IPS-20b (cell line): ENCODE data around the gene PDZD4.
A peak's percentile ranks its signal among the peaks of the same experiment; 100 is the strongest.

ENCODE experiments used
- H3K27ac ChIP-seq: one replicate; pipeline ENCODE4 v1.5.1; 2013; ENCODE audit warnings: low read length
- H3K27me3 ChIP-seq: 2 replicates; pipeline ENCODE4 v1.6.1; 2013; ENCODE audit warnings: mild to moderate bottlenecking, low read length, inconsistent platforms; ENCODE audit not compliant: insufficient read depth
- H3K36me3 ChIP-seq: 2 replicates; pipeline ENCODE4 v1.6.1; 2013; ENCODE audit warnings: low read depth, mild to moderate bottlenecking, inconsistent platforms, low read length, moderate library complexity; ENCODE audit not compliant: insufficient read depth
- H3K4me1 ChIP-seq: 2 replicates; pipeline ENCODE4 v1.6.1; 2013; ENCODE audit warnings: mild to moderate bottlenecking, control low read depth, inconsistent platforms, low read length, moderate library complexity; ENCODE audit not compliant: insufficient read depth
- H3K4me3 ChIP-seq: 2 replicates; pipeline ENCODE4 v1.5.1; 2013; ENCODE audit warnings: mild to moderate bottlenecking, low read length, inconsistent platforms
- H3K9ac ChIP-seq: 2 replicates; pipeline ENCODE4 v1.6.1; 2013; ENCODE audit warnings: low read depth, mild to moderate bottlenecking, inconsistent platforms, low read length, moderate library complexity
- H3K9me3 ChIP-seq: 2 replicates; pipeline ENCODE4 v1.6.1; 2013; ENCODE audit warnings: mild to moderate bottlenecking, low read depth, low read length, inconsistent platforms; ENCODE audit not compliant: insufficient read depth

PDZD4 gene, protein sequence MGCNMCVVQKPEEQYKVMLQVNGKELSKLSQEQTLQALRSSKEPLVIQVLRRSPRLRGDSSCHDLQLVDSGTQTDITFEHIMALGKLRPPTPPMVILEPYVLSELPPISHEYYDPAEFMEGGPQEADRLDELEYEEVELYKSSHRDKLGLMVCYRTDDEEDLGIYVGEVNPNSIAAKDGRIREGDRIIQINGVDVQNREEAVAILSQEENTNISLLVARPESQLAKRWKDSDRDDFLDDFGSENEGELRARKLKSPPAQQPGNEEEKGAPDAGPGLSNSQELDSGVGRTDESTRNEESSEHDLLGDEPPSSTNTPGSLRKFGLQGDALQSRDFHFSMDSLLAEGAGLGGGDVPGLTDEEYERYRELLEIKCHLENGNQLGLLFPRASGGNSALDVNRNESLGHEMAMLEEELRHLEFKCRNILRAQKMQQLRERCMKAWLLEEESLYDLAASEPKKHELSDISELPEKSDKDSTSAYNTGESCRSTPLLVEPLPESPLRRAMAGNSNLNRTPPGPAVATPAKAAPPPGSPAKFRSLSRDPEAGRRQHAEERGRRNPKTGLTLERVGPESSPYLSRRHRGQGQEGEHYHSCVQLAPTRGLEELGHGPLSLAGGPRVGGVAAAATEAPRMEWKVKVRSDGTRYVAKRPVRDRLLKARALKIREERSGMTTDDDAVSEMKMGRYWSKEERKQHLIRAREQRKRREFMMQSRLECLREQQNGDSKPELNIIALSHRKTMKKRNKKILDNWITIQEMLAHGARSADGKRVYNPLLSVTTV

DNA sequence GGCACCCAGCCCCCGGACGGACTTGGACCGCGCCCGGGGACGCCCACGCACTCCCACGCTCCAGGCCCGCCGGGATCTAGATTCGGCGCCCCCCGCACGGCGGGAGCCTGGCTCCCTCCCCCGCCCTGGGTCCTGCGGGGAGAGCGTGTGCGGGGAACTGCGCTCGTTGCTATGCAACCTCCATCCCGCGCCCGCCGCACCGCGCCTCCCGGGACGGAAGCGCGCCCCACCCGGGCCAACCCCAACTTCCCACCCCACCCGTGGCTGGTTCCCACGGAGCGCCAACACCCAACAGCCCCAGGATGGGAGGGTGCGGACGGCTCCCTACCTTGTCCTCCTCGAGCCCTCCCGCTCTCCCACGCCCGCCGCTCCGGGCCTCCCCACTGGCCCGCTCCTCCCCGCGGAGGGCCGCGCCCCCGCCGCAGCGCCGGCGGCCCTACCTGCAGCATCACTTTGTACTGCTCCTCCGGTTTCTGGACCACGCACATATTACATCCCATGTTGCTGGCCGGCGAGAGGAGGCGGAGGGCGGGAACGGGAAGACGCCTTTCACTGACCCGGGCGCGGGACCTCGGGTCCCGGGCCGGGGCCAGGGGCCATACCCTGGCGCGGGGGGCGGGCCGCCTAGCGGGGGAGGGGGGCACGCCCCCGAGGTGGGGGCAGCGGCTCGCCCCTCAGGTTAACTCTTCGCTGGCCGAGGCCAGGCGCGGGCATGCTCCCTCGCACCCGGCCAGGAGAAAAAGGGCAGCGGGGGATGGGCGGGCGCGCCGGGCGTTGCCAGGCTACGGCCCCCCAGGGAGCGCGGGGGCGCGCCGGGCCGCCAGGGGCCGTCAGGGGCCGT lies at the start of gene PDZD4:
PDZD4 (minus strand) TSS at position 746 of the 841 bp plus-strand sequence; CDS start at position 500, 246 bp downstream.
- peak within 1 kb of the TSS; percentile 80 for H3K4me3 ChIP-seq
- H3K36me3 ChIP-seq = no peaks in the 10 kb centered on the region; the same call in 1 of the 2 replicates
- H3K4me1 ChIP-seq = peaks cover 19% of the 10 kb centered on the region
- peaks cover 20% of the 10 kb centered on the region for H3K27me3 ChIP-seq
- no peaks in the 10 kb centered on the region for H3K9me3 ChIP-seq
- peak within 1 kb of the TSS; percentile 58; the same call in 1 of the 2 replicates for H3K9ac ChIP-seq
- no peak within 1 kb of the TSS for H3K27ac ChIP-seq

DNA sequence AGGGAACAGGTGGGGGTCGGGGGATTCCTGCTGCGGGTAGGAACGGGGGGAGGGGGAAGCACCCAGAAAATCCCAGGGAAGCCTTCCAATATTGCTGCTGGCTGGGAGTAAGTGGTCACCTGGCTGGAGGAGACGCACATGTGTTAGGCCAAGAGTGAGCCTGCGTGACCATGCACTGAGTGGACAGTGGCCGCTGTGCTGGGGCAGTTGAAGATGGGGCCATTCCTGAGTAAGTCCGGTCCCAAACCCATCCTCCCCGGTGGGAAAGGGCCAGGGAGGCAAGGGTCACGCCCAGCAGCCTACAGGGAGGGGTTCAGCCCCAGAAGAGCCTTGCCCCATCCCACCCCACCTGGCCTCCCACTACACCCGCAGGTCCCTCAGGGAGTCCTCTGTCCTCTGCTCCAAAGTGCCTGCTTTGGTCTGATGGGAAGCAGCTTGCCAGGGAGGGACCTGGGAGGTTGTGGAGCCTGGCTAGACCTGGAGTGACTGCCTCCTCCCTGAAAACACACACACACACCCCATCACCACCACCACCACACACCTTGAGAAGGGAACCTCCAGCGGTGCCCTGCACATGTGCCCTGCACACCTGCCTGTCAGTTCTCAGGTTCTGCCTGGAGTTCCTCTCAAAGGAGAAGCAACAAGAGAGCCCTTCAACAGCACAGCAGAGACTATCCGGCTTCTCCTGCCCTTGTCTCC lies 49.5 kb upstream of the PDZD4 start:
- no peak overlapping the region for H3K9ac ChIP-seq
- peaks cover 17% of the 10 kb centered on the region for H3K4me1 ChIP-seq
- H3K36me3 ChIP-seq = no peaks in the 10 kb centered on the region
- H3K27me3 ChIP-seq = peaks cover 16% of the 10 kb centered on the region
- no peaks in the 10 kb centered on the region for H3K9me3 ChIP-seq
- no peak overlapping the region; the same call in 1 of the 2 replicates for H3K4me3 ChIP-seq
- no peak overlapping the region for H3K27ac ChIP-seq

DNA sequence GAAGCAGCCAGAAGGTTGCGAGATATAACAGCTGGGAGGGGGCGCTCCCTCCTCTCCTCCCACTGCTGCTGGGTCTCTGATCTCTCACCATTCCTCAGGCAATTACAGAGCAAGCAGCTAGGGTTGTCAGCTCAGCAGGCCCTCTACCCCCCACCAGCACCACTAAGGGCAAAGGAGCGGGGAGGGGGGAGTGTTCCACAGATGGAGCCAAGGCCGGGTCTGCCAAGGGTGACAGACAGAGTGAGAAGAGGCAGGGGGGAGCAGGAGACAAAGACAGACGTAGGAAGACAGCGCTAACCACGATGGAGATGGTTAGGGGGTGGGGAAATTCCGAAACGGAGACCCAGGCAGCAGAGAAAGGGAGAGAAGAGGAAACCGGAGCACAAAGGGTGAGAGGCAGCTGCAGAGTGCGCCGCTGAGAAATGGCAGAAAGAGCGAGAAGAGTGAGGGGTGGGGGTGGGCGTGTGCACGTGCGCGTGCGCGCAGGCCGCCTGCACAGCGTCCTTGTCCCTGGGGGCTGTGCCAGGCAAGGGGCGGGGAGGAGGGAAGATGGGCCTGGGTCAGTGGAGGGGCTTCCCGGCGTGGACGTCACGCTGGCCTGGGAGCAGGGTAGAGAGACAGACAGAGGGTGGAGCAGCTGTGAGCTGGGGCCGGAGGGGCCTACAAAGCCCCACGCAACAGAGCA lies 48.8 kb upstream of the PDZD4 start:
- Histone ChIP-seq H3K36me3 (no peaks in the 10 kb centered on the region), H3K4me3 (peak overlapping the region; percentile 60; the same call in 1 of the 2 replicates), H3K9ac (peak overlapping the region; percentile 11; the same call in 1 of the 2 replicates), H3K4me1 (peaks cover 17% of the 10 kb centered on the region), H3K27me3 (peaks cover 9% of the 10 kb centered on the region; the same call in 1 of the 2 replicates), H3K27ac (no peak overlapping the region), H3K9me3 (no peaks in the 10 kb centered on the region)

DNA sequence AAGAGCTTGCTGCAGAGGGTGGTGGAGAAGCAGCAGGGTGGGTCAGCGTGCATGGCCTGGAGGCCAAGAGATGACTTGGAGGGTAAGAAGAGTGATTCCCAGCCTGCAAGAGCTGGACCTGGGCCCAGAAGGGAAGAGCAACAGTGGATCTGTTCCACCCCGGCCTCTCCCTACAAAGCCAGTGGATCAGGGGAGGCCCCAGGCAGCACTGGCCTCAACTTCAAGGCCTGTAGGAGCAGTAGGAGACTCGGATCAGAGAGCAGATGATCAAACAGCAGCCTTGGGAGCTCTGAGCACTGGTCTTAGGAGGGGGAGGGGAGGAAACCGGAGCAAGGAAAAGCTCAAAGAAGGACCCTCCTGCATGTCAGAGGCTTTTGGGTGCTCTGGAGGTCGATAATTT lies 48.0 kb upstream of the PDZD4 start:
- Histone ChIP-seq H3K9me3 (no peaks in the 10 kb centered on the region), H3K36me3 (no peaks in the 10 kb centered on the region)

DNA sequence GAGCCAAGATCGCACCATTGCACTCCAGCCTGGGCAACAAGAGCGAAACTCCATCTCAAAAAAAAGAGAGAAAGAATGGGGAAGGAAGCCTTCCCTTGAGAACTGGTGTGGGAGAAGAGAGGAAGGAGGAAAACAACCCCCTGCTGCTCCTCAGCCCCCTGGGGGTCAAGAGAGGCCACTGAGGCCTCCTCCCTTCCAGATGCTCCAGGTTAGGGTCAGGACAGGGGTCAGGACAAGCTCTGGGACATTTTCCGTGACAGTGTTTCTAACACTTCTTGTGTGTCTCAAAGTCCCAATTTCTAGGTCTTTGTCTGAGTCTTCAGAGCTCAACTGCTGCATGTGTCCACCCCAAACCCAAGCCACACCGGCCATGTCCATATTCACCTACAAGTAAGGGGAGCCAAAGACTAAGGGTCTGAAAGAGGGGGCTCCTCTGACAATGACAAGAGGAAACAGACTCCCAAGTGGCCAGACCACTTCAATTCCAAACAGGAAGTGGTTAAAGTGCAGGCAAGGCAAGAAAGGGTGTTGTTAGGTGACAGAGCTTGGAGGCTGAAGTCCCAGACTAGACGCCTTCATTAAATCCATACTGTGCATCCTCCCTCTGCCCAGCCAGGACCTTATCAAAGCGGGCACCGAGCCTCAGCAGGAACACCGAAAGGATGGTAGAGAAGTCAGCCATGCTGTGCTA lies 47.4 kb upstream of the PDZD4 start:
- peaks cover 17% of the 10 kb centered on the region for H3K4me1 ChIP-seq
- H3K4me3 ChIP-seq = no peak overlapping the region
- H3K27me3 ChIP-seq = peaks cover 9% of the 10 kb centered on the region; the same call in 1 of the 2 replicates
- H3K27ac ChIP-seq = no peak overlapping the region
- no peak overlapping the region for H3K9ac ChIP-seq
- no peaks in the 10 kb centered on the region for H3K36me3 ChIP-seq
- no peaks in the 10 kb centered on the region for H3K9me3 ChIP-seq

More for the DNA sequence above, 48.0 kb upstream of the PDZD4 start:
- H3K4me1 ChIP-seq = peaks cover 17% of the 10 kb centered on the region
- H3K27ac ChIP-seq = no peak overlapping the region
- peaks cover 9% of the 10 kb centered on the region; the same call in 1 of the 2 replicates for H3K27me3 ChIP-seq
- H3K4me3 ChIP-seq = peak overlapping the region; percentile 60; the same call in 1 of the 2 replicates
- no peak overlapping the region; the same call in 1 of the 2 replicates for H3K9ac ChIP-seq

DNA sequence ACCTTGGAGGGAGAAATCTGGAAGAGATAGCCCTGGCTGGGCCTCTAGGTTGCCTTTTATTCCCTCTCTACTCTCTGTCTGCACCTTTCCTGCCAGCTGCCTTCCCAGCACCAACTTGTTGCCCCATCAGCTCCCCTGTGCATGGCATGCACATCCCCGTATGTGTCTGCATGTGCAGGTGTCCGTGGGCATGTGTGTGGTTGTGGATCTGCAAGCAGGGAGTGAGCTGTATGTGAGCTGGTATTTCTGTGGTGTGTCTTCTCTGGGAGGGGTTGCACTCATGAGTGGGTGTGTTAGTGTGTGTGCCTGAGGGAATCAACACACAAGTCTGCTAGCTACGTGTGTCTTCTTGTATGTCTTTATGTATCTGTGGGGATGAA lies 45.8 kb upstream of the PDZD4 start:
- H3K27ac ChIP-seq = no peak overlapping the region
- no peak overlapping the region for H3K4me3 ChIP-seq
- no peak overlapping the region for H3K9ac ChIP-seq
- H3K36me3 ChIP-seq = no peaks in the 10 kb centered on the region
- no peaks in the 10 kb centered on the region for H3K9me3 ChIP-seq
- H3K27me3 ChIP-seq = peaks cover 9% of the 10 kb centered on the region; the same call in 1 of the 2 replicates
- H3K4me1 ChIP-seq = peaks cover 17% of the 10 kb centered on the region

DNA sequence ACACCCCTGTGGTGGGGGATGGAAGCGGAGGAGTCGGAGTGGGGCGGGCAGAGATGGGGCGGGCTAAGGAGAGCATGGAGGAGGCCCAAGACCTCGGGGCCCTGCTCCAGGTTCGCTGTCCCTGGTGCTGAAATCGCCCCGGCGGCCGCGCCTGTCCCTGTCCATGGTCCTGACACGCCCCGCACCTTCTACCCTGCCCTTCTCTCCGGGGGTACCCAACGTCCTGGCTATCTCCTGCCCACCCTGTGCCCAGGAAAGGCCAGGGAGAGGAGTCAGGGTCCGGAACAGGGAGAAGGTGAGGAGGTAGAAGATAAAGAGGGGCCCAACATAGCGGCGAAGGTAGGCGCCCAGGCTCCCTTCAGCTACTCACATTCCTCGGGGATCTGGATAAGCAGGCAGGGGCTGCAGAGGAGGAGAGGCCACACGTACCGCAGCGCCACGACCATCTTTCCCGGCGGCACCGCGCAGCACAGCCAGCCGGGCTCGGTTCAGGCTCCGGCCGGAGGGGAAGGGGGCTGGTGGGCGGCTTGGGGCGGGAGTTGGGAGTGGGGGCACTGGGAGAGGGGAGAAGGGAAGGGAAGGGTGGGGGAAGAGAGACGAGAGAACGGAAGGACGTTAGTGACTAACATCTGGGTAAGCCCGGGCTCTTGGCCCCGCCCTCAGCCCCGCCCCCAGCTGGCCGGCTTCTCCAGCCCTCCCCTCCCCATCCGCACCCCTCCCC lies 45.2 kb upstream of the PDZD4 start:
- Histone ChIP-seq H3K4me3 (peak overlapping the region; percentile 45; the same call in 1 of the 2 replicates), H3K9ac (no peak overlapping the region), H3K9me3 (no peaks in the 10 kb centered on the region), H3K27me3 (peaks cover 9% of the 10 kb centered on the region; the same call in 1 of the 2 replicates), H3K27ac (no peak overlapping the region), H3K4me1 (peaks cover 17% of the 10 kb centered on the region), H3K36me3 (no peaks in the 10 kb centered on the region)

DNA sequence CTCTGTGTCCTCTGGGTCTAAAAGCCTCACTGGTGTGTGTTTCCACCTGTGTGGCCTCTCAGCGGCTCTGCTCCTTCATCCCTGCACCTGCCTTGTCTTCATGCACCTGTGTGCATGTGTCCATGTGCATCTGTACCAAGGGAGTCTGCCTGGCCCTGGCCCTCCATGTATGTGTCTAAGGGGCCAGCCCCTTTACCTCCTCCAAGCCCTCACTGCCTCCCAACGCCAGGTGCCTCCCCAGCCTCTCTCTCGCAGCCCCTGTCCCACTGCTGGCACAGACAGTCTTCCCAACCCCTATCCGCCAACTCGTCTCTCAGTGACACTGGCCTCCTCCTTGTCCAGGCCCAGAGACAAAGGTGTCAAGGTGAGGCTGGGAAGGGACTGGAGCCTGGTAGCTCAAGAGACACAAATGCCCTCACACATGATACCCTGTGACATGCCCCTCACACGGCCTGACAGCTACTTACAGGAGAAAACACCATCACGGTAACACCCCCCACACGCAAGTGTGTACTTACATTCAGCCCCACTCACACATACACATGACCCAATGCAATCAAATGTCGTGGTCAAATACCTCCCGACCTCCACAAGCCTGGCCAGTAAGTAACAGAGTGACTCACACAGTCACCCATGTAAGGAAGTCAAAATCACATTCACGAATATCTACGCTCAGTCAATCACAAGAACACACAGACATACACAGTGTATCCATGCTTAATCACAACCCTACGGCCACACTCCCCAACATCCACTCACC lies 44.2 kb upstream of the PDZD4 start:
- H3K9ac ChIP-seq = no peak overlapping the region
- H3K27me3 ChIP-seq = peaks cover 9% of the 10 kb centered on the region; the same call in 1 of the 2 replicates
- H3K4me3 ChIP-seq = no peak overlapping the region
- no peak overlapping the region for H3K27ac ChIP-seq
- H3K36me3 ChIP-seq = no peaks in the 10 kb centered on the region
- H3K4me1 ChIP-seq = peaks cover 11% of the 10 kb centered on the region
- H3K9me3 ChIP-seq = no peaks in the 10 kb centered on the region

DNA sequence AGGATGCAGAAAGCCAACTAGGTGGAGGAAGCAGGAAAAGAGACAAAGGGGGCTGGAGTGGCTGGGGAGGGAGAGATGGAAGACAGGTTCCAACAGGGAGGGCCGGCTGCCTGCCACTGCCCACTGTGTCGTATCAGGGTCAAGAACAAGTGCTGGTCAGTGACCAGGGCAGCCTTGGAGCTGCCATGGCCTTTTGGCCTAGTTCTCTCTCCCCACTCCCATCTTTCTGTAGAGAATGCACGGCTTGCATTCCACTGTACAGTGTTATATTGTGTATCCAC lies 43.7 kb upstream of the PDZD4 start:
- no peak overlapping the region for H3K27ac ChIP-seq
- H3K36me3 ChIP-seq = no peaks in the 10 kb centered on the region
- peaks cover 11% of the 10 kb centered on the region for H3K4me1 ChIP-seq
- H3K9me3 ChIP-seq = no peaks in the 10 kb centered on the region
- H3K27me3 ChIP-seq = peaks cover 9% of the 10 kb centered on the region; the same call in 1 of the 2 replicates
- no peak overlapping the region for H3K9ac ChIP-seq
- no peak overlapping the region for H3K4me3 ChIP-seq
